Activated naive CD8-positive, alpha-beta T cell (primary cell): ENCODE data around the gene MPHOSPH8.
A peak's percentile ranks its signal among the peaks of the same experiment; 100 is the strongest.
"Not testable (repeated sequence)": the region's sequence is repeated elsewhere in the genome, so short reads cannot be mapped to it uniquely, and the experiment has no call there.

Experiments used
- H3K27ac Mint-ChIP-seq: one replicate; pipeline ENCODE4 v1.8.0; 2021; ENCODE audit warnings: mixed read lengths
- H3K27me3 Mint-ChIP-seq: one replicate; pipeline ENCODE4 v1.8.0; 2021; ENCODE audit warnings: mixed read lengths
- H3K36me3 Mint-ChIP-seq: one replicate; pipeline ENCODE4 v1.8.0; 2021; ENCODE audit warnings: mixed read lengths
- H3K4me1 Mint-ChIP-seq: one replicate; pipeline ENCODE4 v1.8.0; 2021; ENCODE audit warnings: low read depth, mixed read lengths
- H3K4me3 Mint-ChIP-seq: one replicate; pipeline ENCODE4 v1.8.0; 2021; ENCODE audit warnings: mild to moderate bottlenecking, mixed read lengths
- H3K9me3 Mint-ChIP-seq: one replicate; pipeline ENCODE4 v1.8.0; 2021; ENCODE audit warnings: low read depth, mixed read lengths

MPHOSPH8 gene

DNA sequence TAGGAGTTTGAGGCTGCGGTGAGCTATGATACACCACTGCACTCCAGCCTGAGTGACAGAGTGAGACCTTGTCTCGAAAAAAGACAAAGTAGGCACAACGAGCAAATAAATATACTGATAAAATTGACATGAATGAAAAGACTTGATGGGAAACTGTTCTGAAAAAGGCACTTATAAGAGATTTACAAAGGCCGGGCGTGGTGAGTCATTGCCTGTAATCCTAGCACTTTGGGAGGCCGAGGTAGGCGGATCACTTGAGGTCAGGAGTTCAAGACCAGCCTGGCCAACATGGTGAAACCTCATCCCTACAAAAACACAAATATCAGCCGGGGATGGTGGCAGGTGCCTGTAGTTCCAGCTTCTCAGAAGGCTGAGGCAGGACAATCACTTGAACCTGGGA lies 58.0 kb downstream of the MPHOSPH8 start:
- not testable (repeated sequence) for H3K27ac Mint-ChIP-seq, H3K4me1 Mint-ChIP-seq

DNA sequence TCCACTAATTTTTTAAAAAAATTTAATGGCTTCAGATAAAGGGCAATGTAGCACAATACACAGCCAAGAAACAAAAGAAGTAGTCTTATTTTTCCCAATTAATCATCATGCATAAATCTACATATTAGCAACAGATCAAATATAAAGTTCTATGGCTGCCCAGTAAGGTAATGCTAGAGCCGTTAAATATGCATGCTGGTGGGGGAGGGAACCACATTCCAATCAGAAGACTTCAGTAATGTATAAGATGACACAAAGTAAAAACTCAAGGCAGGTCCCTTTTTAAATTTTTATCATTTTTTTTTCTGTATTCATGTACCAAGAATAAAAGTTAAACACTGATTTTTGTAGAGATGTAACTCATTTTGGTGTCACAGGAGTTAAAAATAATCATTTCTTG lies 62.0 kb downstream of the MPHOSPH8 start:
- peaks cover 21% of the 10 kb centered on the region for H3K4me1 Mint-ChIP-seq
- H3K9me3 Mint-ChIP-seq, result no peaks in the 10 kb centered on the region
- H3K27ac Mint-ChIP-seq, result no peak overlapping the region
- H3K4me3 Mint-ChIP-seq, result no peak overlapping the region
- H3K36me3 Mint-ChIP-seq, result peaks cover 17% of the 10 kb centered on the region
- no peaks in the 10 kb centered on the region for H3K27me3 Mint-ChIP-seq

More for the DNA sequence above, 58.0 kb downstream of the MPHOSPH8 start:
- not testable (repeated sequence) for H3K4me3 Mint-ChIP-seq, H3K9me3 Mint-ChIP-seq, H3K27me3 Mint-ChIP-seq
- H3K36me3 Mint-ChIP-seq, result peaks cover 19% of the 10 kb centered on the region

DNA sequence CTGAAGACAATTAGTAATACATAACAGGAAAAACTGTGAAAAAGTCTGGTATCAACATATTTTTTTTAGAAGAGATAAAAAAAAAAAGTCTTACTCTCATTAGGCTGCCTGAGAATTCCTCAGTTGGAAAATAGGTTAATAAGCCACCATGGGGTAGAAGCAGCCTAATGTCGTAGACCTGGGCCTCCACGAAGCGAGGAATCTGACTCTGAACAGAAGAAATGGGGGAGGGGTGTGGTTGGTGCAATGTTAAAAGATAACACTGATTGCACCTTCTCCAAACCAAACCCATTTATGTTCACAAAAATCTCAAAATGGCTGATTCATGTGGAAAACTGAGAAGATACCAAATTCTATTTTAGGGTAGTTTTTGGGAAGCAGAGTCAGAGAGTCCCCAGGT lies 62.4 kb downstream of the MPHOSPH8 start:
- no peak overlapping the region for H3K27ac Mint-ChIP-seq
- peaks cover 21% of the 10 kb centered on the region for H3K4me1 Mint-ChIP-seq
- no peaks in the 10 kb centered on the region for H3K27me3 Mint-ChIP-seq
- H3K4me3 Mint-ChIP-seq, result no peak overlapping the region
- no peaks in the 10 kb centered on the region for H3K9me3 Mint-ChIP-seq
- peaks cover 13% of the 10 kb centered on the region for H3K36me3 Mint-ChIP-seq

DNA sequence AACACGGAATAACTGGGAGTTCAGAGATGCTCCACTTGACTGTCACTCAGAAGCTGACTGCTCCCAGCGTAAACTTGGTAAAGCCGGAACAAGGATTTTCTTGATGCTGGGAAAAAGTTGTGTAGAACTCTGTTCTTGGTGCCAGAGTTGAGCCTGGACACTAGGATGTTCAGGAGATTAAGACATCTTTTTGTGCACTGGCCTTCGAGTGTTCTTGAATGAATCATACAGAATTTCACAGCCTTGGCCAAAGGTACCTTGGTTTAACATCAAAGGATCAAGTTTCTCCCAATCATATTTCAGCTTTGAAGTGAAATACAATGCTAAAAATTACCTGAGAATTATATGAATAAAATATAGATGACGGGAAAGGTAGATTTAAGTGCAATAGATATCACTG lies 67.5 kb downstream of the MPHOSPH8 start:
- not testable (repeated sequence) for H3K4me3 Mint-ChIP-seq, H3K36me3 Mint-ChIP-seq, H3K9me3 Mint-ChIP-seq, H3K27ac Mint-ChIP-seq, H3K27me3 Mint-ChIP-seq
- peaks cover 20% of the 10 kb centered on the region for H3K4me1 Mint-ChIP-seq

DNA sequence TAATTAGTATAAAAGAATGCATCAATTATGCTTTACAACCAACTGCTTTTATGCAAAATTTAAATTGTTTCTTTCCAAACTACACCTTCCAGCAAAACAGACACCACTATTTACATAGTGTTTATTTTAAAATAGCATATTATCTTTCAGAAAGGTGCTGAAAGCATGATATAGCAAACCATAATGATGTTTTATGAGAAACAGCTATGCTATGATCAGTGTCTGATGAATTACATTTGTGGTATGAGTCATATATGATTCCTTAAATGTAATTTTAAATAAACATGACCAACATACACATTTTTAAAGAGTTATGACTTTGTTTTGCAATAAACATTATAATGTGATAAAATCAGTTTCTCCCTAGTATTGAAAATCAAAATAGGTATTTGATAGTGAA lies 68.2 kb downstream of the MPHOSPH8 start:
- H3K4me3 Mint-ChIP-seq, H3K9me3 Mint-ChIP-seq, H3K36me3 Mint-ChIP-seq, H3K27me3 Mint-ChIP-seq: not testable (repeated sequence)
- H3K4me1 Mint-ChIP-seq, result peaks cover 20% of the 10 kb centered on the region
- H3K27ac Mint-ChIP-seq, result peak overlapping the region; percentile 34

DNA sequence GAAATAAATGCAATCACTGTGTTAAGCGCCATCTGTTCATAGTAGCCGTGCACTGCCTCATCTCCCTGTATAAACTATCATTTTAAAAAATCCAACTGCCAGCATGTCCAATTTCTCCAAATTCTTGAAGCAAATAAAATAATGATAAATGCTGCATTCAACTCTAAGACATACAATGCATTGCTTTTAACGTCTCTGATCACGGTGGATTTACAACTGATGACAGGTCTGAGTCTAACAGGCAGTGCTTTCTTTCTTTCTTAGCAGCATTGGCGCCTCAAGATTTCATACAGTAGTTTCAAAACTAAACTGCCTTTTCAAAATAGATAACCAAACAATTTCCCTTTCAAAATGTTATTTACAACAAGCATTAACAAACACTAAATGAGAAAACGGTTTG lies 70.8 kb downstream of the MPHOSPH8 start:
- H3K27ac Mint-ChIP-seq, H3K4me3 Mint-ChIP-seq, H3K36me3 Mint-ChIP-seq, H3K9me3 Mint-ChIP-seq, H3K27me3 Mint-ChIP-seq: not testable (repeated sequence)
- H3K4me1 Mint-ChIP-seq, result peaks cover 11% of the 10 kb centered on the region

DNA sequence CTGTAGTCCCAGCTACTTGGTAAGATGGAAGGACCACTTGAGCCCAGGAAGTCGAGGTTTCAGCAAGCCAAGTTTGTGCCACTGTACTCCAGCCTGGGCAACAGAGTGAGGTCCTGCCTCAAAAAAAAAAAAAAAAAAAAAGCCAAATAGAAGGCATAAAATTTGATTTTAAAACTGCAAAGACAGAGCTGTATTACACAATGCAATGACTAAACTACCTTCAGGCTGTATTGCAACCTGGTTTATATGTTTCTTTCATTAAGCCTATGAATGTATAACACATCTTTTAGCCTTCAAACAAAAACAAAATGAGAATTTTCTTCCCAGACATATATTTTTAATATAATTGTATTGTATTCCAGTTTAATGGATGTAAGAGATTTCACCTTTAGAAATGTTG lies 75.6 kb downstream of the MPHOSPH8 start:
- H3K27ac Mint-ChIP-seq, H3K27me3 Mint-ChIP-seq, H3K9me3 Mint-ChIP-seq, H3K36me3 Mint-ChIP-seq, H3K4me3 Mint-ChIP-seq: not testable (repeated sequence)
- H3K4me1 Mint-ChIP-seq, result peaks cover 18% of the 10 kb centered on the region

DNA sequence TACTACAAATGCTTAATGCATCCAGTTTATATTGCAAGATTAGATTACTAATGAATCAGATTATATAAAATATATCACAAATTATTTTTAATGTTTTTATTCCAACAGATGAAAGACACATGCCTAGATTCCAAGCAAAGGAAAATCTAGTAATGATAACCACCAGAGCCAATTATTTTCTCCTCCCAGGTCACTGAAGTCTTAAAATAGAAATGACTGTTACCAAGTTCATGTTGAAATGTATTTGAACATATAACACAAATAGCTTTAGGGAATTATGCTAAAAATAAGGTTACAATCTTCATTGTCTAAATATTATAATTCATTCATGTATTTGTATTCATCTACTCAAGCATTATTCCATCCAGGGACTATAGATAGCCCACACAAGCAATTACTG lies 76.3 kb downstream of the MPHOSPH8 start:
- H3K4me3 Mint-ChIP-seq, H3K27me3 Mint-ChIP-seq, H3K36me3 Mint-ChIP-seq, H3K27ac Mint-ChIP-seq, H3K9me3 Mint-ChIP-seq: not testable (repeated sequence)
- peaks cover 18% of the 10 kb centered on the region for H3K4me1 Mint-ChIP-seq

DNA sequence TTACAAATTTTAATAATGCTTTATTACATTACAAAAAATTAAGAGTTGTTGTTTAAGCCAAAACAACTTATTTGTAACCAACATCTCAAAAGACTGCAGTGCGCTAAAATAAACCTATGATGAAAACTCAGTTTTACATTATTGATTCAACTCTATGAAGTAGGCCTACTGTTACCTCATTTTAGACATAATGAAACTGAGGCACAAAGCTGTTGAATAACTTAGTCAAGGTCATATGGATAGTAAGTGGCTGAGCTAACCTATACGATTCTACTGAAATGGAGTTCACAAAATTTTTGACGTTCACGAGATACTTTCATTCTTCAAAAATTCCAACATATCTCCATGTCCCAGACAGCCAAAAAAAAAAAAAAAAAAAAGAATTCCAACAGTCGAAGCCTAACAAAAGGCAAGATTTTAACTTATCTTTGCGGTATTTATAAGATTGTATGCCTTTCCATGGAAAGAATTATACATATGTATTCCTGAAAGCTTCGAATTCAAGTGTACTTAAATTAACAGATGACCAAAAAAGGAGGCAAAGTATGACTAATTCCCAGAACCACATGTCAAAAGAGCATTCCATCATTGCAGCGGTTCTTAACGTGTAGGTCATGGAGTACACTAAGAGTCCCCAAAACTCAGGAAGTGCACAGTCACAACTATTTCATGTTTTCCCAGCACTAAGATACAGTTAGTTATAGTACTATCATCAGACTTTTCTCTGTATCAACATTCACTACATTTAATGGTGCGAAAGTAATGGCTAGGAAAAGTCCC lies 79.9 kb downstream of the MPHOSPH8 start:
- Mint-ChIP-seq H3K27me3 (no peaks in the 10 kb centered on the region), H3K36me3 (peaks cover 5% of the 10 kb centered on the region), H3K9me3 (no peaks in the 10 kb centered on the region), H3K4me1 (peaks cover 18% of the 10 kb centered on the region), H3K4me3 (no peak overlapping the region), H3K27ac (no peak overlapping the region)

DNA sequence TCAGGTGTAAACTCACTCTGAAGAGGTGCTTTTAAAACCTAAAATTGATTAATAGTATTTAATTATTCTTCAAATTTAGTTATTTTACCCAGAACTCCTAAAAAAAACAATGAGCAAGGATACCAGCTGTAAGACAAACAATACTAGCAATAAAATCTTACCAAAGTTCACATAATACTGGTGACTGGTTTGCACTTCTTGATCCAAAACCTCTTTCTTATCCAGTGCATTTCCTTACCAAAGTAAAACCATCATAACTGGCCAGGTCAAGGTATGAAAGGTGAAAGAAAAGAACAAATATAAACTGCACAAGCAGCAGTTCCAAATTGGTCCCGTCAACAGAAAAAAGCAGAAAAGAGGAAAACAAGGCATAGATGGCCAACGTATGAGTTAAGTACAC lies 86.6 kb downstream of the MPHOSPH8 start:
- Mint-ChIP-seq H3K36me3 (no peaks in the 10 kb centered on the region), H3K9me3 (no peaks in the 10 kb centered on the region), H3K27me3 (no peaks in the 10 kb centered on the region), H3K4me3 (no peak overlapping the region), H3K27ac (no peak overlapping the region), H3K4me1 (peaks cover 10% of the 10 kb centered on the region)
